ENCODE measurements around the gene CAMSAP1. TPM values are rescaled to one million over a fixed set of nuclear protein-coding genes. Genes with fewer than 3 reads are reported as not detected.

Gene CAMSAP1
- total RNA-seq, 1 donor from 2014 or later, result 35.5 TPM

GRCh38 chr9:135786146-135786690 lies 121.1 kb downstream of the CAMSAP1 start:
- DNase-seq (ENCODE audit: low spot score), result no peak
- H3K4me1 Mint-ChIP-seq (ENCODE audit: low read depth), result no peaks in the 10 kb centered on the region
- no peak for TF ChIP-seq CTCF (IDR thresholded peaks at IDR 0.05)
- H3K4me3 Mint-ChIP-seq (ENCODE audit: unreplicated experiment), result no peak overlapping the region
- no peaks in the 10 kb centered on the region for H3K9me3 Mint-ChIP-seq (ENCODE audit: low read depth)
- H3K36me3 Mint-ChIP-seq (ENCODE audit: low read depth), result no peaks in the 10 kb centered on the region
- H3K27ac Mint-ChIP-seq (ENCODE audit: unreplicated experiment), result no peak overlapping the region
- peaks cover 12% of the 10 kb centered on the region for H3K27me3 Mint-ChIP-seq (ENCODE audit: low read depth)

- Mint-ChIP-seq H3K27me3 (ENCODE audit: low read depth) (peaks cover 18% of the 10 kb centered on the region), H3K27ac (ENCODE audit: unreplicated experiment) (no peak overlapping the region)
These were observed 122.3 kb downstream of the CAMSAP1 start for GRCh38 chr9:135785013-135785575.

GRCh38 chr9:135783540-135784245 lies 123.7 kb downstream of the CAMSAP1 start:
- no peak overlapping the region for H3K4me3 Mint-ChIP-seq (ENCODE audit: unreplicated experiment)
- no peaks in the 10 kb centered on the region for H3K9me3 Mint-ChIP-seq (ENCODE audit: low read depth)
- H3K4me1 Mint-ChIP-seq (ENCODE audit: low read depth), result no peaks in the 10 kb centered on the region
- no peak overlapping the region for H3K27ac Mint-ChIP-seq (ENCODE audit: unreplicated experiment)
- H3K36me3 Mint-ChIP-seq (ENCODE audit: low read depth), result no peaks in the 10 kb centered on the region
- no peak for DNase-seq (ENCODE audit: low spot score)
- H3K27me3 Mint-ChIP-seq (ENCODE audit: low read depth), result peaks cover 19% of the 10 kb centered on the region
- TF ChIP-seq CTCF (IDR thresholded peaks at IDR 0.05), result no peak

More at GRCh38 chr9:135785013-135785575, 122.3 kb downstream of the CAMSAP1 start:
- no peaks in the 10 kb centered on the region for H3K9me3 Mint-ChIP-seq (ENCODE audit: low read depth)
- TF ChIP-seq CTCF (IDR thresholded peaks at IDR 0.05), result no peak
- no peak for DNase-seq (ENCODE audit: low spot score)
- H3K4me1 Mint-ChIP-seq (ENCODE audit: low read depth), result no peaks in the 10 kb centered on the region
- H3K36me3 Mint-ChIP-seq (ENCODE audit: low read depth), result no peaks in the 10 kb centered on the region
- no peak overlapping the region for H3K4me3 Mint-ChIP-seq (ENCODE audit: unreplicated experiment)

GRCh38 chr9:135782946-135783345 lies 124.4 kb downstream of the CAMSAP1 start:
- Mint-ChIP-seq H3K4me3 (ENCODE audit: unreplicated experiment) (no peak overlapping the region), H3K36me3 (ENCODE audit: low read depth) (no peaks in the 10 kb centered on the region), H3K4me1 (ENCODE audit: low read depth) (no peaks in the 10 kb centered on the region), H3K9me3 (ENCODE audit: low read depth) (no peaks in the 10 kb centered on the region), H3K27ac (ENCODE audit: unreplicated experiment) (no peak overlapping the region), H3K27me3 (ENCODE audit: low read depth) (peaks cover 17% of the 10 kb centered on the region)
- DNase-seq (ENCODE audit: low spot score), result no peak
- TF ChIP-seq CTCF (IDR thresholded peaks at IDR 0.05), result no peak

GRCh38 chr9:135780626-135781025 lies 126.7 kb downstream of the CAMSAP1 start:
- H3K9me3 Mint-ChIP-seq (ENCODE audit: low read depth), result no peaks in the 10 kb centered on the region
- no peak for TF ChIP-seq CTCF (IDR thresholded peaks at IDR 0.05)
- no peak overlapping the region for H3K27ac Mint-ChIP-seq (ENCODE audit: unreplicated experiment)
- no peak for DNase-seq (ENCODE audit: low spot score)
- peaks cover 15% of the 10 kb centered on the region for H3K27me3 Mint-ChIP-seq (ENCODE audit: low read depth)
- no peaks in the 10 kb centered on the region for H3K36me3 Mint-ChIP-seq (ENCODE audit: low read depth)
- H3K4me3 Mint-ChIP-seq (ENCODE audit: unreplicated experiment), result no peak overlapping the region
- H3K4me1 Mint-ChIP-seq (ENCODE audit: low read depth), result no peaks in the 10 kb centered on the region
